Stimulated activated CD8-positive, alpha-beta memory T cell treated with anti-CD3 and anti-CD28 coated beads, Interleukin-7, amount 100 ng/mL, for 24 hours (primary cell): Measurements from ENCODE around the gene ADCYAP1R1.
"Not testable (repeated sequence)": the region's sequence is repeated elsewhere in the genome, so short reads cannot be mapped to it uniquely, and the experiment has no call there.

Experiments used
- DNase-seq: peaks from one replicate; pipeline ENCODE4 v3.0.0-alpha.2; 2020; ENCODE audit warnings: low read depth

Gene ADCYAP1R1

DNA sequence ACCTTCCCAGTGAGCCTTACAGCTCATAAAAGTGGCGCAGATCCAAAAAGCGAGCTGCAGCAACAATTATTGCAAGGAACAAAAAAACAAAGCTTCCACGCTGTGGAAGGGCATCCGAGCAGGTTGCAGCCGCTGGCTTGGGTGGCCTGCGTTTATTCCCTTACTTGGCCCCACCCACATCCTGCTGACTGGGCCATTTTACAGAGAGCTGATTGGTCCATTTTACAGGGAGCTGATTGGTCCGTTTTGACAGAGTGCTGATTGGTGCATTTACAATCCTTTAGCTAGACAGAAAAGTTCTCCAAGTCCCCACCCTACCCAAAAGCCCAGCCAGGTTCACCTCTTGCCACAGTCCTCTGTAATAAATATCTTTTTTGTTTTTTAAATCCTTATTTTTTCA is 85.1 kb downstream of the ADCYAP1R1 start:
- no peak for DNase-seq

DNA sequence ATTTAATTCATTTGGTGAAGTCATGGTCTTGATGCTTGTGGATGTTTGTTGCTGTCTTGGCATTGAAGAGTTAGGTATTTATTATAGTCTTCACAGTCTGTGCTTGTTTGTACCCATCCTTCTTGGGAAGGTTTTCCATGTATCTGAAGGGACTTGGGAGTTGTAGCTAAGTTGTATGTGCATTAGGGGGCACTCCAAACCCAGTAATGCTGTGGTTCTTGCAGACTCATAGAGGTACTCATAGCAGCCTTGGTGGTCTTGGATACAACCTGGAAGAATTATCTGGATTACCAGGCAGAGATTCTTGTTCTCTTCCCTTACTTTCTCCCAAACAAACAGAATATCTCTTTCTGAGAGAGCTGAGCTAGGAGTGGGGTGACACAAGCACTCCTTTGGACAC is 93.2 kb downstream of the ADCYAP1R1 start:
- DNase-seq = no peak

DNA sequence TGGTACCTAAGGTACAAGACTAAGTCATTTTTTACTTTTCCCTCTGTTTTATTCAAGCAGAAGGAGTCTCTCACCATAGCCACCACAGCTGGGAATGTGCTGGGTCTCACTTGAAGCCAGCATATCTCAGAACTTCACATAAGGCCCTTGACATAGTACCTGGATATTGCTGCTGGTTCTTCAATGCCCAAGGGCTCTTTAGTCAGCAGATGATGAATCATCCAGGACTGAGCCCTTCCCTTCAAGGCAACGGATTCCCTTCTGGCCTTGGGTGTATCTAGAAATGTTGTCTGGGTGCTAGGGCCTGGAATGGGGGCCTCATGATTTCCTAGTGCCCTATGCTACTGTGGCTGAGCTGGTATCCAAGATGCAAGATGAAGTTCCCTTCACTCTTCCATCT is 93.9 kb downstream of the ADCYAP1R1 start:
- no peak for DNase-seq

DNA sequence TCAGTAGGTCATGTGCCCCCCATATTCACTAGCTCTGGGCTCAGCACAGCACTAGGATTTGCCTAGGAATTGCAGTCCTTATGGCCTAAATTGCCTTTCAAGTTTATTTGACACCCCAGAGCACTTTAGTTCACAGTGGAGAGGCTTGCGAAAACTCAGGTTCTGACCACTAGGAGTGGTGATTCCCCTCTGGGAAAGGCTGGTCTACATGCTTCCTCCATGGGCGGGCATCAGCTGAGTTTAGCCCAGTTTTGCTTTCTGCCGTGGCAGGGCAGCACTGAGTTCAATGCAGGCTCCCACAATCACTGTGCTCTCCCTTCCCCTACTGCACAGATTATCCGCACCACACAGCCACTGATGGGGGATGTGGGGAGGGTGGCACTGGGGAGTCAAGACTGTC is 94.4 kb downstream of the ADCYAP1R1 start:
- DNase-seq = no peak

DNA sequence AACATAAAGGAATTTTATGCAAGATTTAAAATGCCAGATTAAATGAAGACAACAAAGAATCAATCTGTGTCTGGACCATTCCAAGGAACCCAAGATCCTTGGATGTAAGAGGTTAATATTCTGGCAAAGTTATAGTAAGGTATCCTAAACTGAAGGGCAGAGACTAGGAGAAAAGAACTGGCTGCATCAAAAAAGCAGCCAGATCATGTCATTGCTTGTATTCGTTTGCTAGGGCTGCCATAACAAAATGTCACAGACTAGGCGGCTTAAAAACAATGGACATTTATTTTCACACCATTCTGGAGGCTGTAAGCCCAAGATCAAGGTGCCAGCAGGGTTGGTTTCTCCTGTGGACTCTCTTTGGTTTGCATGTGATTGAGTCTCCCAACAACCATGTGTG is 99.7 kb downstream of the ADCYAP1R1 start:
- no peak for DNase-seq

DNA sequence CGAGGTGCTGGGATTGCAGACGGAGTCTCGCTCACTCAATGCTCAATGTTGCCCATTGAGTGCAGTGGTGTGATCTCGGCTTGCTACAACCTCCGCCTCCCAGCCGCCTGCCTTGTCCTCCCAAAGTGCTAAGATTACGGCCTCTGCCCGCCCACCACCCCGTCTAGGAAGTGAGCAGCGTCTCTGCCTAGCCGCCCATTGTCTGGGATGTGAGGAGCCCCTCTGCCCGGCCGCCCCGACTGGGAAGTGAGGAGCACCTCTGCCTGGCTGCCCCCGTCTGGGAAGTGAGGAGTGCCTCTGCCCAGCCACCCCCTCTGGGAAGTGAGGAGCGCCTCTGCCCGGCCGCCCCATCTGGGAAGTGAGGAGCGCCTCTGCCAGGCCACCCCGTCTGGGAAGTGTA is 101.2 kb downstream of the ADCYAP1R1 start:
- DNase-seq = not testable (repeated sequence)

DNA sequence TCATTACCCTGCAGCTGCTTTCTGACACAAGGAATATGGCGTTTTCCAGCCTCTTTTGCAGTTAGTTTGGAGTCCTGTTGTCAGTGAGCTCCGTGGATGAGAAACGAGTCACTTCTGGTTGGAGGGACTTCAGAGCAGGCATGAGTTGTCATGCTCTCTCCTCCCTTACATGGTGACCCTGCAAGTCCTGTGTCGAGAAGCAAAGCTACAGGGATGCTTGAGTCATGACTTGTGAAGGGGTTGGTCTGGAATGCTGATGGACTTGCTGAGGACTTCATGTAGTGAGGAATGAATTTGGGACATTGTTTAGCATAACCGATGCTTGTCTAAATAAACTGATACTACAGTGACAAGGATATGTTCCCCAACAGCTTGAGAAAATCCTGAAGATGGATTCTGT is 108.8 kb downstream of the ADCYAP1R1 start:
- DNase-seq = no peak
